Measurements from ENCODE around the gene KCNE4.

The KCNE4 gene

DNA sequence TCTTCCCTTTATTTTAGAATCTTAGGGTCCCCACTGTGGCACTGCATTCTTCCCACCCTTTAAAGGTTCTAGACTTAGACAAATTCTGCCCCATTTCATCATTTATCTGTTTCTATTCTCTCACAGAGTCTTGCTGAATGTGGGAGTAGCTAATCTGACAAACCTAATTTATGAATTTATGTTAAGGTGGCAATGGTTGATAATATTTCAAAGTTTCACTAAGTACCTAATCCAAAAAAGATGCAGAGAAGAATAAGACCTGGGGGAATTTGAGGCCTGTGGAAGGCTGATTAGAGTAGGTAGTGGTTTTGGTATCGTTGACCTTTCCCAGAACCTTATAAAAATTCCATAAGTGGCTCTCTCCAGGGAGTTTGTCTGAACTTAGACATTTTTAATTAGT lies 18.0 kb downstream of the KCNE4 start:
- H3K9me3 ChIP-seq (ENCODE audit: insufficient read depth, low read length) = no peaks in the 10 kb centered on the region
- H3K4me1 ChIP-seq (ENCODE audit: insufficient read depth, insufficient read length) = no peaks in the 10 kb centered on the region
- DNase-seq (ENCODE audit: low read depth, low spot score) = no peak
- no peaks in the 10 kb centered on the region for H3K27me3 ChIP-seq (ENCODE audit: insufficient read depth, insufficient read length)
- no peak overlapping the region for H3K9ac ChIP-seq (ENCODE audit: insufficient read length, low read depth)
- no peaks in the 10 kb centered on the region for H3K36me3 ChIP-seq (ENCODE audit: insufficient read depth, insufficient read length, low read length)
- no peak overlapping the region for H3K4me3 ChIP-seq (ENCODE audit: insufficient read length, low read depth)
- TF ChIP-seq ZNF274 (IDR thresholded peaks at IDR 0.05; ENCODE audit: low read depth, low read length) (no peak), YY1 (IDR thresholded peaks at IDR 0.05; ENCODE audit: insufficient read depth, insufficient read length) (no peak), SUZ12 (IDR thresholded peaks at IDR 0.05; ENCODE audit: extremely low read depth, insufficient read depth, insufficient read length) (no peak)

DNA sequence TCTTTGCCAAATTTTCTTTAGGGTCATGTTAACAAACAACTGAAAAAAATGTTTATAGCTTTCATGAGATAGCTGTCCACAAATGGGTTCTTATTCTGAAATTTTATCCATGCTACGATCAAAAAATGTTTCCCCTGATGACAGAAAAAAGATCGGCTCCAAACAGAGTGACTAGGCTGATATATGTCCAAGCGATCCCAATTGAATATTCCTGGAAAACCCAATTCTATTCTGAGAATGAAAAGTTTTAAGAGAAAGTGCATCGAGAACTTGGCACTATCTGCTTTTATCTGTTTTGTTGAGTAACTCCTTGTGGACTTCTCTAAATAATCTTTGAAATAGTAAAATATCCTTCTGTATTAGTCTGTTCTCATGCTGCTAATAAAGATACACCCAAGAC lies 19.1 kb downstream of the KCNE4 start:
- Histone ChIP-seq H3K4me1 (ENCODE audit: insufficient read depth, insufficient read length) (no peaks in the 10 kb centered on the region), H3K9ac (ENCODE audit: insufficient read length, low read depth) (no peak overlapping the region), H3K4me3 (ENCODE audit: insufficient read length, low read depth) (no peak overlapping the region), H3K27me3 (ENCODE audit: insufficient read depth, insufficient read length) (no peaks in the 10 kb centered on the region), H3K9me3 (ENCODE audit: insufficient read depth, low read length) (no peaks in the 10 kb centered on the region), H3K36me3 (ENCODE audit: insufficient read depth, insufficient read length, low read length) (no peaks in the 10 kb centered on the region)
- no peak for DNase-seq (ENCODE audit: low read depth, low spot score)
- TF ChIP-seq ZNF274 (IDR thresholded peaks at IDR 0.05; ENCODE audit: low read depth, low read length) (no peak), SUZ12 (IDR thresholded peaks at IDR 0.05; ENCODE audit: extremely low read depth, insufficient read depth, insufficient read length) (no peak), YY1 (IDR thresholded peaks at IDR 0.05; ENCODE audit: insufficient read depth, insufficient read length) (no peak)

DNA sequence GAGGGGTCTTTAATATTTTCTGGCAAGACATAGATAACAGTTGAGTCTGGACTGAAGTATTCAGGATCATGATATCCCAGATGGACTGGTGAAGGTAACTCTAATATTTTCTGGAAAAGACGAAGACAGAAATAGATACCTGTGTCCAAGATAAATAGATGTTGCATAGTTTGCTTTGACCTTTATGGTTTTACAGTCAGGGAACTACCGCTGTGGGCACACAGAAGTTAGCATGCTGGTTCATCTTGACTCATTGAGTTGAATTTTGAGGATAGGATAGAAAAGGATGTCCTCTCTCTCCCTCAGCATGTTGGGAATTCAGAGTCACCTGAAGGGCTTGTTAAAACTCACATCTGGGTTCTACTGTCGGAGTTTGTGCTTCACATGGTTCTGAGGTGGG lies 20.8 kb downstream of the KCNE4 start:
- H3K9ac ChIP-seq (ENCODE audit: insufficient read length, low read depth) = no peak overlapping the region
- H3K27me3 ChIP-seq (ENCODE audit: insufficient read depth, insufficient read length) = no peaks in the 10 kb centered on the region
- no peaks in the 10 kb centered on the region for H3K36me3 ChIP-seq (ENCODE audit: insufficient read depth, insufficient read length, low read length)
- H3K4me1 ChIP-seq (ENCODE audit: insufficient read depth, insufficient read length) = no peaks in the 10 kb centered on the region
- no peak for TF ChIP-seq ZNF274 (IDR thresholded peaks at IDR 0.05; ENCODE audit: low read depth, low read length)
- TF ChIP-seq SUZ12 (IDR thresholded peaks at IDR 0.05; ENCODE audit: extremely low read depth, insufficient read depth, insufficient read length) = no peak
- TF ChIP-seq YY1 (IDR thresholded peaks at IDR 0.05; ENCODE audit: insufficient read depth, insufficient read length) = no peak
- H3K4me3 ChIP-seq (ENCODE audit: insufficient read length, low read depth) = no peak overlapping the region
- no peaks in the 10 kb centered on the region for H3K9me3 ChIP-seq (ENCODE audit: insufficient read depth, low read length)
- no peak for DNase-seq (ENCODE audit: low read depth, low spot score)

DNA sequence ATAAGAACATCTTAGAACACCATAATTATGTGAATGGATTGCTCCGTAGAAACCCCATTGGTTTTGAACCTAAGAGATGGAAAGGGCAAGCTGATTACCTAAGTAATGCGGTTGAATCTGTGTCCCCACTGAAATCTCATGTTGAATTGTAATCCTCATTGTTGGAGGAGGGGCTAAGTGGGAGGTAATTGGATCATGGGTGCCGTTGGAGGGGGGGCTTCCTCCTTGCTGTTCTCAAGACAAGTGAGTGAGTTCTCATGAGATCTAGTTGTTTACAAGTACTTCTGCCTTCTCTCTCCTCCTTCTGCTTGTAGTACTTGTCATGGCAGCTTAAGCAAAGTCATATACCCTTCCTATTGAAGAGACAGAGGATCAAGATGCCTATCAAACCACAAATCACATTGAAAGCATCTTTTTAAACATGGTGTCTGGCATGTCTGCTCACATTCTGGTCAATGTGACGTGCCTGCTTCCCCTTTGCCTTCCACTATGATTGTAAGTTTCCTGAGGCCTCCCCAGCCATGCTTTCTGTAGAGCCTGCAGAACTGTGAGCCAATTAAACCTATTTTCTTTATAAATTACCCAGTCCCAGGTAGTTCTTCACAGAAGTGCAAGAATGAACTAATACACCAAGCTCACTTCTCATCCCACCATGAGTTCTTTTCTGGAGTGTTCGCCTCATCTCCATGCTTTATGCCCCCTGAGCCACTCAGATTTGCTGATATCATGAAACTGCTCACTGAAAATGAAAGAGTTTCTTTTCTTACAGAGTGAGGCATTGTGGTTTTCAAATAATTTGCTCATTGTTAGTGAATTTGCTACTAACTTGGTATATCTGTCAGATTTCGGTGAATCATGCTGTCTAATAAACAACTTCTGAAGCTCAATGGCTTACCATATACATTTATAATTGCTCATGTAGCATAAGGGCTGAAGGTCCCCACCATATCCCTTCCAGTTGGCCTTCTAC lies 23.6 kb downstream of the KCNE4 start:
- H3K9me3 ChIP-seq (ENCODE audit: insufficient read depth, low read length) = no peaks in the 10 kb centered on the region
- no peaks in the 10 kb centered on the region for H3K4me1 ChIP-seq (ENCODE audit: insufficient read depth, insufficient read length)
- H3K36me3 ChIP-seq (ENCODE audit: insufficient read depth, insufficient read length, low read length) = no peaks in the 10 kb centered on the region
- no peak for DNase-seq (ENCODE audit: low read depth, low spot score)
- no peaks in the 10 kb centered on the region for H3K27me3 ChIP-seq (ENCODE audit: insufficient read depth, insufficient read length)
- no peak overlapping the region for H3K9ac ChIP-seq (ENCODE audit: insufficient read length, low read depth)
- H3K4me3 ChIP-seq (ENCODE audit: insufficient read length, low read depth) = no peak overlapping the region
- TF ChIP-seq SUZ12 (IDR thresholded peaks at IDR 0.05; ENCODE audit: extremely low read depth, insufficient read depth, insufficient read length) (no peak), ZNF274 (IDR thresholded peaks at IDR 0.05; ENCODE audit: low read depth, low read length) (no peak), YY1 (IDR thresholded peaks at IDR 0.05; ENCODE audit: insufficient read depth, insufficient read length) (no peak)

DNA sequence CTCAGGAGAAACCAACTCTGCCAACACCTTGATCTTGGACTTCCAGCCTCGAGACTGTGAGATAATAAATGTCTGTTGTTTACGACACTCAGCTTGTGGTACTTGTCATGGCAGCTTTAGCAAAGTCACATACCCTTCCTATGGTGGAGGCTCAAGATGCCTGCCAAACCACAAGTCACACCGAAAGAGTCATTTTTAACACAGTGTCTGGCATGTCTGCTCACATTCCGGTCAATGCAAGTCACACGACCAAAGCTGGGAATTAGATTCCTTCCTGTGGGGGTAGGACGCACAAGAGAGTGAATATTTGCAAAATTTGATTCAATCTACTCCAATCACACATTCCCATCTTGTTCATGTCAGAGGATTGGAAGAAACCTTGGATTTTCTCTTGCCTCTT lies 24.6 kb downstream of the KCNE4 start:
- H3K36me3 ChIP-seq (ENCODE audit: insufficient read depth, insufficient read length, low read length) = no peaks in the 10 kb centered on the region
- H3K4me1 ChIP-seq (ENCODE audit: insufficient read depth, insufficient read length) = no peaks in the 10 kb centered on the region
- H3K4me3 ChIP-seq (ENCODE audit: insufficient read length, low read depth) = no peak overlapping the region
- no peak overlapping the region for H3K9ac ChIP-seq (ENCODE audit: insufficient read length, low read depth)
- no peak for DNase-seq (ENCODE audit: low read depth, low spot score)
- H3K27me3 ChIP-seq (ENCODE audit: insufficient read depth, insufficient read length) = no peaks in the 10 kb centered on the region
- TF ChIP-seq YY1 (IDR thresholded peaks at IDR 0.05; ENCODE audit: insufficient read depth, insufficient read length) = no peak
- TF ChIP-seq SUZ12 (IDR thresholded peaks at IDR 0.05; ENCODE audit: extremely low read depth, insufficient read depth, insufficient read length) = no peak
- no peak for TF ChIP-seq ZNF274 (IDR thresholded peaks at IDR 0.05; ENCODE audit: low read depth, low read length)
- H3K9me3 ChIP-seq (ENCODE audit: insufficient read depth, low read length) = no peaks in the 10 kb centered on the region

- Histone ChIP-seq H3K36me3 (ENCODE audit: insufficient read depth, insufficient read length, low read length) (no peaks in the 10 kb centered on the region), H3K27me3 (ENCODE audit: insufficient read depth, insufficient read length) (no peaks in the 10 kb centered on the region), H3K4me3 (ENCODE audit: insufficient read length, low read depth) (no peak overlapping the region), H3K9me3 (ENCODE audit: insufficient read depth, low read length) (no peaks in the 10 kb centered on the region), H3K9ac (ENCODE audit: insufficient read length, low read depth) (no peak overlapping the region), H3K4me1 (ENCODE audit: insufficient read depth, insufficient read length) (no peaks in the 10 kb centered on the region)
- TF ChIP-seq ZNF274 (IDR thresholded peaks at IDR 0.05; ENCODE audit: low read depth, low read length) (no peak), SUZ12 (IDR thresholded peaks at IDR 0.05; ENCODE audit: extremely low read depth, insufficient read depth, insufficient read length) (no peak), YY1 (IDR thresholded peaks at IDR 0.05; ENCODE audit: insufficient read depth, insufficient read length) (no peak)
- DNase-seq (ENCODE audit: low read depth, low spot score) = no peak
These were observed 26.5 kb downstream of the KCNE4 start for GRCh38 chr2:223078482-223078881.

- TF ChIP-seq YY1 (IDR thresholded peaks at IDR 0.05; ENCODE audit: insufficient read depth, insufficient read length) (no peak), SUZ12 (IDR thresholded peaks at IDR 0.05; ENCODE audit: extremely low read depth, insufficient read depth, insufficient read length) (no peak), ZNF274 (IDR thresholded peaks at IDR 0.05; ENCODE audit: low read depth, low read length) (no peak)
- no peaks in the 10 kb centered on the region for H3K27me3 ChIP-seq (ENCODE audit: insufficient read depth, insufficient read length)
- no peaks in the 10 kb centered on the region for H3K36me3 ChIP-seq (ENCODE audit: insufficient read depth, insufficient read length, low read length)
- no peaks in the 10 kb centered on the region for H3K9me3 ChIP-seq (ENCODE audit: insufficient read depth, low read length)
- H3K4me1 ChIP-seq (ENCODE audit: insufficient read depth, insufficient read length) = no peaks in the 10 kb centered on the region
- H3K9ac ChIP-seq (ENCODE audit: insufficient read length, low read depth) = no peak overlapping the region
- DNase-seq (ENCODE audit: low read depth, low spot score) = no peak
- H3K4me3 ChIP-seq (ENCODE audit: insufficient read length, low read depth) = no peak overlapping the region
These were observed 27.4 kb downstream of the KCNE4 start for GRCh38 chr2:223079378-223079777.

All from NT2/D1 (cell line).